GM19463 (cell line): ENCODE data around the gene CACNA1C.

Source experiments
- ATAC-seq: cut with Tn5 transposase; IDR thresholded peaks from one replicate; pipeline ENCODE4 v1.9.1; 2021; ENCODE audit warnings: mild to moderate bottlenecking, moderate library complexity; ENCODE audit not compliant: unreplicated experiment

Gene CACNA1C

DNA sequence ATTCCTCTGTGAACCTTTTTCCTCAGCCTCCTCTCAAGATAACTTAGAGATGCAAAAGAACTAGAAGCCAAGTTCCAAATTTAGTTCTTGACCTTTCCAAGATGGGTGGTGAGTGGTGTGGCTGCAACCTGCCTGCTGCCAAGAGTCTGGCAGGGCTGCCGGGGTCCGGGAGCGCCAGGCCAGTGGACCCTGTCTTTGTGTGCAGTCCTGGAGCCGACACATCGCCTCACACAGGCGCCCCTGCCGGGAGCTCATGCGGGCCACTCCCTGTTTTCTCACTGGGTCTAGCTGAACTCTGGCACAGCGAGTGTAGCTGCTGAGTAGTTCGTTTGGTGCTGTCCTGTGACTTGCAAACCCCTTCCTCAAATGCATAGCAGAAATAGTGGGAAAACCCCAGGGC is 84.9 kb downstream of the CACNA1C start:
- ATAC-seq = no peak

DNA sequence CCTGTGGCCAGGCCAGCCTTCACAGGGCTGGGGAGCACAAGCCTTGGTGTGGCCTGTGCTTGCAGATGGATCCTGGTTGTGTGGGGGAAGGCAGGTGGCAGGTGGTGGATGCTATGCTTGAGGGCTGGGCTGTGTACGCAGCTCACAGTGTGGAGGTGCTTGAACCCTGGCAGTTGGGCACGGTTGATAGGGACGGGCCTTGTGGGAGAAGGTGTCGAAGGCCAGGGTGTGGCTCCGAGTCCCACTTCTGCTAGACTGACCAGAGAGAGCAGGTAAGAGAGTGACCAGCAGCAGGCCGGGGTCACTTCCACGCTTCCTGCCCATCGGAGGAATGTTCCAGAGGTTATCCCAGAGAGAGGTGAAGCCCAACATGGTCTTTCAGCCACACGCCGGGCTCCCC is 85.5 kb downstream of the CACNA1C start:
- ATAC-seq = no peak

DNA sequence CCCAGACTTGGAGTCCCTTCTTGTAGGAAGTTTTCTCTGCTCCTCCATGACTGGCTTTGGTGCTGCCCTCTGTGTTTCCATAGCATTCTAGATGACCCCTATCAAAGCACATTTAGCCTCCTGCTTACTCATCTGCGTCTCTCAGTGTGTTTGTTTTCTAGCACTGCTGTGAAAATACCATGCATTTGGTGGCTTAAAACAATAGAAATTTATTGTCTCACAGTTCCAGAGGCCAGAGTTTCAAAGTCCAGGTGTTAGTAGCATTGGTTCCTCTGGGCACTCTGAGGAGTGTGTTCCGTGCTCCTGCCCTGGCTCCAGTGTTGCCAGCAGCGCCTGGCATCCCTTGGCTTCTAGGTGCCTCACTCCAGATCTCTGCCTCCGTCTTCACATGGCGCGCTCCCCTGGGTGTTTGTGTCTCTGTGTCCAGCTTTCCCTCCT is 86.1 kb downstream of the CACNA1C start:
- ATAC-seq = no peak

DNA sequence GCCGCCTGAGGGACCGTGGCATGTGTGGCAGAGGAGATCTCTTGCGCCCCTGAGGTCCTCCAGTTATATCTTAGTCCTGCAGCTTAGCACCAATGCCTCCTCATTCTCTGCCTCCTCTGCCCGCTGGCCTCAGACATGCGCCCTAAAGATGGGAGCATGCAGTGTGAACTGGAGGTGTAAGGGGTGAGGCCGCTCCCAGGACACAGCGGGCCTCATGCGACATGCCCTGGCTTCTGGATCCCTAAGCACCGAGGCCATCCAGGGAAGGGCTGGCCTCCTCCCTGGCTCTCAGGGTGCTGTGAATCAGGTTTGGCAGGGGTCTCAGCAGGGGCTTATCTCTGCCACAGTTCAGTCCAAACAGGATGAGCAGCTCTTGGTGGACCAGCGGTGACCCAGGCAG is 86.9 kb downstream of the CACNA1C start:
- ATAC-seq = no peak

DNA sequence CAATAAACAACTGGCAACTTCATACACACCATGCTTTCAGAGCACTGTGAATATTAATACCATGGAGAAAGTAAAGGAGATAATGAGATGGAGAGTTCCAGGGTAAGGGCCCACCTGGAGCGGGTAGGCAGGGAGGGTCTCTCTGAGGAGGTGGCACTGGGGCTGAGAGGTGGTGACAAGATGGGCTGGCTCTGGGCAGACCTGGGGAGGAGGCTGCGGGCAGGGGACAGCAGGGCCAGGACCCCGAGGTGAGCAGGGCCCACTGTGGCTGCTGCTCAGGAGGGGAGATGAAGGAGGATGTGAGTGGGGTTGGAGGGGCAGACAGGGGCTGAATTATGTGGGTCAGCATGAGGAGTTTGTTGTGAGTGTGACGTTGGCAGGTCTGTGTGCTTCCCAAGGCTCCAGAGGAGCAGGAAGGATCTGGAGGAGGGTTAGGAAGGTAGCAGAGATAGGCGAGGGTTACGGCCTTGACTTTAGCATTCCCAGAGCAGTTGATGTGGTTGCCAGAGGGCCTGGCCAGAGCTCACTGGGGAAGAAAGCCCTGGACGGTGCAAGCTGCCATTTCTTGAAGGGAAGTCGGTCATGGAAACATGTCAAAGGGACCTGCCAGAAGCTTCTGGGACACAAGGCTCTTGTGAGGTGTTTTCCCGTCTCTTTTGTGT is 88.2 kb downstream of the CACNA1C start:
- no peak for ATAC-seq

DNA sequence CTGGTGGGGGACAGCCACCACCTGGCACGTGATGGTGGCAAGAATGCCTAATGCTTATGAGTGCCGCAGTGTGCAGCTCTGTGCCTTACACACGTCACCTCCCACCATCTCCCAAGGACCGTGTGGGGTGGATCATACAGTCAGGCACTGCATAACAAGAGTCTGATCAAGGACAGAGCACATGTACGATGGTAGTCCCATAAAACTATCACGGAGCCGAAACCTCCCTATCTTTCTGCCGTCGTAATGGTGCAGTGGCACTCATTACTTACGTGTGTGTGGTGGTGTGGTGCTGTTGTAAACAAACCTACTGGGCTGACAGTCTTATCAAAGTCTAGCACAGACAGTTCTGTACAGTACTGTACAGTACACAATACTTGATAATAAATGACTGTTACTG is 89.3 kb downstream of the CACNA1C start:
- ATAC-seq = no peak

DNA sequence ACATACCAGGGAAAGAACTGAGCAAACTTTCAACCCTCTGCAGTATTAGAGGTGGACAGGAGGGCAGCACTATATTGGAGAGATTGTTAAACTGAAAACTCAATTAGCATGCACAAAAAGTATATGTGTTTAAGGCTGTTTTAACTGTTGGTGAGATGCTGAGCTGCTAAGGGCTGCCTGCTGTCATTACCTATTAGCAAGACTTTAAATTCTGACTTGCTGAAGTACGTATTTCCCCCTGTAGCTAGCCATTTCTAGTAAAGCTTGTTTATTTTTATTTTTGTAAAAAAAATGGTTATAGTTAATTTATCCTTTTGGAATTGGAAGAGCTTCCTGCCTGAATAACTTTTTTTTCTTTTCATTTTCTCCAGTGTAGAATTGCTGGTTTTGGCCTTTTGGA is 92.2 kb downstream of the CACNA1C start:
- no peak for ATAC-seq

DNA sequence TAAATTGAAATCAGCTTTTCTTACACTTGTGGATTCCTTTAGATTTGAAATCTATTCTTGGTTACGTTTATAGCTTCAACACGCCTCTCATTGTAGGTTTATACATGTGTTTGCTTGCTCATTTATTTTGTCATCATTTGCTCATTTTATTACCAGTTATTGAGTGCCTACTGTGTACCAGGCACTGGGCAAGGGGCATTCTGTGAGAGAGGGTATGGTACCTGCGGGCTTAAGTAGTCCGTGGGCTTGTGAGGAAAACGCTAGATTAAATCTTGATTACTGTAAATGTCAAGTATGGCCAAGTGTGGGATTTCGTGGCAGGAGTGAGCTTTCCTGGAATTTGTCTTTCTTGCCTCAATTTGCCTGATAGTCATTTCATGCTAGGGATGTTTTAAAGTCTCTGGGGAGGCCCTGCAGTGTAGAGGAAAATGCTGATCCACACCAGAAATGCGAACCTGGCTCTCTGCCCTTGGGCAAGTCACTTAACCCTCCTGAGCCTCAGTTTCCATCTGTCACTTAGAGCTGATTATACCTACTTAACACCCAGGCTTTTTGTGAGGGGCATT is 92.7 kb downstream of the CACNA1C start:
- ATAC-seq = no peak

DNA sequence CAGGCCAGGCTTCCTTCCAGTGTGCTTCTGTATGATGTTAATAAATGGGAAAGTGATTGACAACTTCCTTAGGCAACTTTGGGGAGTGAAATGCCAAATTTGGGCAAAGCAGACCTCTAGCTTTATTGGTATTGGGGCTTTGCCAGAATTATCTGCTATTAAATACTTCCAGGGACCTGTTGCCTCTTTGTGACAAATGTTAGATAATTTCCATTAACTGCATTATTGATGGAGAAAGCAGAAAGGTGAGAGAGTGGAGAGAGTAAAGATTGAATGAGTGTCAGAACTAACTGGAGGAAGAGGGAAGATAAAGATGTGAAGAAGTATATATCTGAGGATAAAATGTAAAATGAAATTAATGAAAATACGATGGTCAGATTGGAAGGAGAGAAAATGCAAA is 94.5 kb downstream of the CACNA1C start:
- ATAC-seq = no peak

DNA sequence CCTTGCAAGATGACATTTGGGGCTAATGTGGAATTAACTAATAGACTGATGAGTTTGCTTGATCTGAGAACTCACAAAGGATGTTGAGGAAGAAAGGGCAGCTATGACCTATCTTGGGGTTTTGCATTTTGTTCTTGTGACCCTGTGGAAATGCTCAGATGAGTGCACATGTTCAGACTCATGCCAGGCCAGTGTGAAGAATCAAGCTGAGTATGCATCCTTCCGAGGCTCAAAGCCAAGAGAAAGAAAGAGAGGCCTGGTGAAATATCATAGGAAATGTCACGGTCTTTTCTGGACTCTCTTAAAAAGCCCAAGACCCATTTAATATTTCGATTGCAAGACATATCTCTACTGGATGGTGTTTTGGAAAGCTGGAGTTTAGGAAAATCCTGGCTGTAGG is 96.3 kb downstream of the CACNA1C start:
- no peak for ATAC-seq

DNA sequence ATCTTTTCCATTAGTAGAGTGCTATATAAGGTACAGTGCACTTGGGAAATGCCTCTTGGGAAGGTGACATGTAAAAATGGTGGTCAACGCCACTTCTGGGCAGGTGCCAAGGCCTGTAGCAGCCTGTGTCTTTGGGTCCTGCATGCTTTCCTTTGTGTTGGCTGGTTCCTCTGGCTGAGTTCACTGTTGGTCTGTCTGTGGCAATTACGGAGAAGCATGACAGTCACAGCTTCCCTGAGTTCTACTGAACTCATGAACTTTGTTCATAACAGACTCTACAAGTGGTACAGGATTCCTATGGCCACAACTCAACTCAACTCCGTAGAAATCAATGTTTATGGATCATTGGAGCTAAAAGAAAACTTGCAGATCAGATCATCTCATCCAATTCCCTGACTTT is 98.0 kb downstream of the CACNA1C start:
- no peak for ATAC-seq

DNA sequence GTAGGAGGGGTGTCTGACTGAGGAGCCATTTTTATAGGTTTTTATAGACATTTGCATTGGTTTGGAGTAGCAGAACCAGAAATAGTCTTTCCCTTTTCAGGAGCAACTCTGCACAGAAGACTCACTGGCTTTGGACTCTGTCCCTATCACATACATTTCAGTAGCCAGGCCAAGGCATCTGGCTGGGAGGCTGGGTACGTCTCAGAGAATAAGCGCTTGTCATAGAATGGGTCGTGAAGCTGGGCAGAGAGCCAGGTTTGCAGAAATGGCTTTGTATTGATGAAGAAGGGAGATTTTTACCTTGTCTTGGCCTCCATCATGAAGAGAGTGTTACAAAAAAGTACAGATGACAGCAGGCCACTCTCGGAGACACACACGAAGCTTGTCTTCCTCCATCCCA is 98.6 kb downstream of the CACNA1C start:
- ATAC-seq = no peak

DNA sequence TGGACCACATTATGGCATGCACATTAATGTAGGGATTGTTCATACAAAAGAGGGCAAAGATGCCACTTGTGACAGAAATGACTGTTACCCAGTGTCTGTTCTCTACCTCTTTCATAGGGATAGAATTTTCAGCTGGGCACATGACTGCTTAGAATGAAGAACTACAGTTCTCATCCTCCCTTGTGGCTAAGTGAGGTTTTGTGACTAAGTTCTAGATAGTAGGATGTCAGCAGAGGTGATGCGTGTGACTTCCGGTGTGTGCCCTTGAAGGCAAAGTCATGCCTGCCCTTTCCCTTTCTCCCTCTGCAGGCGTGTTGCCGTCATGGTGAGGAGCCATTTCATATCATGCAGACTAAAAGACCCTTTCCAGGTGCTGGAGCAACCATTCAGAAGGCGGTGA is 99.3 kb downstream of the CACNA1C start:
- no peak for ATAC-seq

DNA sequence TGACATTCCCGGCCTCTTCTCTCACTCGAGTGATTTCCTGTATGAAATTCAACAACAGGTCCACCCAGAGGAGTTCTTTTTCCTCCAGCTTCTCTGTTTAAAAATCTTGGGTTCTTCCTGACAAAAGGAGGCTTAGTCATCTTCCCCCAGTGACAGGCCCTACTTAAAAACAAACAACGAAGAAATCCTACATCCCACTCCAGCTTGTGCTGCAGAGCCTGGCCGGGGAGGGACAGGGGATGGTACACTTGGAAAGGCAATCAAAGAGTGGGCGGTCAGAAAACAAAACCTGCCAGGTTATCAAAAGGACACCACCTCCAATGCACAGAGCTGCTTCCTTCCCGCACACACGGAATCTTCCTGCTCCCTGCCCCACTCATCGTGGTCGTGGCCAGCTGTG is 101.3 kb downstream of the CACNA1C start:
- ATAC-seq = no peak

DNA sequence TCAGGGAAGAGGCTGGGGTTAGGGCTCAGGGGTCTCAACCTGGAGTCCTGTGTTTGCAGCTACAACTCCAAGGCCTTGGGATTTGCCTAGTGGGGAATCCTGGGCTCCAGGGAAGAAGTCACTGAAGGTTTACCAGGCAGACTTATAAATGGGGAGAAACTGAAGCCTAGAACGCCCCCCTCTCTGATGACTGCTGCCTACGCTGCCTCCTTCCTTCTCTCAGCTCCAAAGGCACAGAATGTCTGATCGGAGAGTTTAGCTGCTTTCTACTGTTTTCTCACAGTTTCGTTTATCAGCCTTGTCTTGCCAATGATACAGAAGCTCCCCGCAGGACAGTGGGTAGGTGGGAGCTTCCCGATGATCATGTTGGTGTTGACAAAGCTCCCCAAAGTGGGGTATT is 101.7 kb downstream of the CACNA1C start:
- no peak for ATAC-seq

DNA sequence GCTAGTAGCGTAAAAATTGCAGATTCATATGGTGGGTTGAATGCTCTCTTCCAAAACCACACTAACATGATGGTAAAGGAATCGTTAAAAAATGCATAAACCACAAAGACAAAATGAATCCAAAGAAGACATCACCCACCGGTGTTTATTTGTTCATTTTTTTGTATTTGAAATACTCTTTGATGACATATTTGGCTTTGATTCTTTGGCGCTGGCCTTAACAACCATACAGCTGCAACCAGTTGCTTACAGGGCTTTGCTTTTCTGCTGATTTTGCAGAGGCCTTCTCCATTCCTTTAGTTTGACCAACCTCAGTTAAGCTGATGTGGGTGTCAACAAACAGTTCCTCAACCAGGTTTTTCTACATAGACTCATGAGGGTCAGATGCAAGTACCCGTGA is 103.5 kb downstream of the CACNA1C start:
- ATAC-seq = no peak

DNA sequence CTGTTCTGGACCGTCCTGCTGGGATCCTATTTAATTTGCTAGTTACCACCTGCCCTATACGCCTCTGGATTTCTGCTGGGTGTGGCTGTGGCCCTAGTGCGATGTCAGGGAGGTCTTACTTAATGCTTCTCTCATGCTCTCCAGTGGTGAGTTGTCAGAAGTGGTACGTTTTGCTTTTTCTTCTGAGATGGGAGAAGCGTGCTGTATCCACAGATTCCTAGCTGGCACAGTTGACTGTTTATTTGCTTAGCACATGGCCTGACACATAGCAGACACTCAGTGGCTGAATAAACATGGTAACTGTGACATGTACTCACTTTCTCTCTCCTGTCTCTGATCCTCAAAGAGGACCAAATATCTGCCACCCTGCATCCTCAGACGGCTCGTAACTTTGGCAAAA is 107.3 kb downstream of the CACNA1C start:
- no peak for ATAC-seq

DNA sequence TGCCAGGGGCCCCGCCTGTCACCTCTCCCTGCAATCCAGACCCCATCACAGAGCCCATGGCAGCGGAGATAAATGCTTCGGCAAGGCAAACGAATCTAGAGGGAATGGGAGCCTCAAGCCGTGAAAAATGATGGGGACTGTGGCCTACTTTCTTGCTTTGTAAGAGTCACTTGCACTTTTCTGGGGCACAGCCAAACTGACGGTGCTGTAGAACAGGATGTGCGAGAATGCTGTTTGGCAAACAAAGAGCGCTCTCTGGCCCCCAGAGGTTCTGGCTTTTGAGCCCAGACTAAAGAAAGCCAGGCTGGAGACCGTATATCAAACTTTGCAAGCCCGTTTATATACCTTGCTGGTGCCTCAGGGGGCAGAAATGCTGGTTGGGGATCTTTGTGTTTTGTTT is 108.7 kb downstream of the CACNA1C start:
- ATAC-seq = no peak

DNA sequence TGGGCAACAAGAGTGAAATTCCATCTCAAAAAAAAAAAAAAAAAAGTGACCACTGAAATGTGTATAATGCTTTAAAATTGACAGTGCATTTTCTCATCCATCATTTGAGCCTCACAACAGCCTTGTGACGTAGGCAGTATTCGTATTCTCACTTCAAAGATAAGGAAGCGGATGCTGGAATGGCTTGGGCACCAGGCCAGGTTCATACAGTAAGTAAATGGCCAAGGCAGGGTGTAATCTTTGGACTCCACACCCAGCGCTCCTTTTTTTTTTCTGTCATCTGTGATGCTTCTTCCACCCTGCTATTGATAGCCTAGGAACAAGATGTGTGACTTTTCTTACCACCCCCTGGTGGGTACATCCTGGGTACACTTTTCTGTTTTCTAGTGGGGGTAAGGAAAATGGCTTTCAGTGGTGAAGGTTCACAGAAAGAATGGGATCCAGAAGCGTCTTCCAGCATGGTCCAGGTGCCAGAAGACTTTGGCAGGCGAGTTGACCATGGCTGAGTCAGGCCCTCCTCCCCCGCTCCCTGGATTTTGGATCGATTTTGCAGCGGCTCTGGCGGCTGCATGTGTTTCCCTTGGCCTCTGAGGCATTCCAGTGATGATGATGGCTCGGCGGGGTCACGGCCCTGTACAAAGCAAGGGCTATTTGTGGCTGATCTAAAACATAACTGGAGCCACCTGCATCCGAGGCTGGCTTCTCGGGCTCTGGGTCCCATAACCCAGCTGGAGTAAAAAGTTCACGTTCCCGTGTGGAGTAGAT is 110.6 kb downstream of the CACNA1C start:
- ATAC-seq = no peak

DNA sequence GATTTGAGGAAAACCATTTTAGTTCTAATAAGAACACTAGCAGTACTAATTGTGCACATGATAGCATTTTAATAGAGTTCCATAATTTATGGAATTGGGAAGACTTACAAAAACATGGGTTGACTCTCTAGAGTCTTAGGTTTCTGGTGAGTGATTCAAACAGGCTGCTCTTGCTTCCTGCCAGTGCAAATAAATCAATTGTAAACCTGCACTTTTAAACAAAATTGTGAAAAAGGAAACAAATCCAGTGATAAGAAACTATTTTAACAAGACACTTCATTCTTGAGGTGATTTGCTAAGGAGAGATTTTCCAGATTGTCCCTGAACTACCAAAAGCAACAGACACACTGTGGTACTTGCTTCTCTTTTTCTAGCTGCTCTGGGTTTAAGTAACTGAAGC is 112.2 kb downstream of the CACNA1C start:
- ATAC-seq = no peak

DNA sequence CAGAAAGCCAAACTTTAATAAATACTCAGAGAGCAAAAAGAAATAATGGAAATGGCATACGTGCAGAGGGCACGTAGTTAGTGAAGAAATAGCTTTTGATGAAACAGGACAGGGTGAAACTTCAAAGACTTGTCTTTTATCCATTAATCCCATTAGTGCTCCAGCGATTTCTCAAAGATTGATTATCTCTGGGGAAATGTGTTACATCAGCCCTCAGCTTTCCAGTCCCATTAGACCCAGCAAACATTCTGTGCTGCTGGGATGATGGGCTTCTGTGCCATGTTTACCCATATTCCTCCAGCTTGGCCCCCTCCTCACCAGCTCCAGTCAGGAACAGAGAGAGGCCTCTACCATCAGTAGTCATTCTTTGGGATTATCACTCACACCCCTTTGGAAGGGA is 113.1 kb downstream of the CACNA1C start:
- ATAC-seq = no peak

DNA sequence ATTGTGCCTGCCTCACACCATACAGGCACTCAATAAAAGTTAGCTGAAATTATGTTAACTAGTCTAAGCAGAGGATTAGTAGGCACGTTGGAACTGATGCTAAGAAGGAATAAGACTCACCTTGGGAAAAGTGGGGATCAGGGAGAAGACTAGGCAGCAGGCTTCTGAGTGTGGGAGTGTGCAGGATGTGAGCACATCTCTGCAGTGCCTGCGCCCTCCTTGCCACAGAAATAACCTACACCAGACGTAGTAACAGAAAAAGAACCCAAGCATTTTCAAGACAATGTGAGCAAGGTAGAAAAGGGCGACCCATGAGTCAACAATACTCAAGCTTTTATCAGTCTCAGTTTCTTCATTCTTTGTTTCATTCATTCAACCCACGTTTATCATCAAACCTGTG is 113.9 kb downstream of the CACNA1C start:
- ATAC-seq = no peak
